SK-MEL-5 (cell line): Measurements from ENCODE around the gene ATP8B2. TPM values are rescaled to one million over a fixed set of nuclear protein-coding genes. Genes with fewer than 3 reads are reported as not detected.
"Not testable (repeated sequence)": the region's sequence is repeated elsewhere in the genome, so short reads cannot be mapped to it uniquely, and the experiment has no call there.

Source experiments
- DNase-seq: peaks from one replicate; pipeline ENCODE4 v3.0.0-alpha.2; 2016; ENCODE audit warnings: low read depth, low spot score
- in situ Hi-C: cut with HindIII; loops from 2 replicates; pipeline ENCODE4 v1.10.0; 2016; ENCODE audit warnings: low sequenced_read_pairs, high pct_unique_total_duplicates, low pct_unique_long_range_greater_than_20kb
- total RNA-seq: library from RNA; depleted of rRNA; stranded (reverse); fragments of >200 nt; shearing (Covaris generic); gene quantifications from 2 replicates; pipeline ENCODE4 v1.2.3, GENCODE V29; 2014

Gene ATP8B2
- total RNA-seq, 1 experiment from 2014 or later: 93.6 TPM

DNA sequence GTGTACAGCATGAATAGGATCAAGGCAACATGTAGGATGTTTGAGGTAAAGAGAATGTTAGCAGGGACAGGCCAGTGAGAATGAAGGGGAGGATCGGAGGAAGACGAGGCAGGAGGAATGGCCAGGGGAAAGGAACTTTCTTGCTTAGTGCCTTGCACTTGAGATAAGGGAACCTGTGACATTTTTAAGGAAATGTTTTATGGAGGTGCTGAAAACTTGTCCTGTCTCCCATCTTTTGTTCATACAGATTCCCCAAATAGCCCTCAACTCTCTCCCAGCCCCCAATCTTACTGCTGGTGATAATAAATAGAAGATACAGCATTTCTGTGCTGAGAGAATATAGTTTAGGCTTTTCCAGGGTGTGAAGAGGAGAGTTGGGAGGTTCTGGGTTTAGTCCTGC lies 13.6 kb downstream of the ATP8B2 start:
- in situ Hi-C loops: no loop called here
- no peak for DNase-seq

DNA sequence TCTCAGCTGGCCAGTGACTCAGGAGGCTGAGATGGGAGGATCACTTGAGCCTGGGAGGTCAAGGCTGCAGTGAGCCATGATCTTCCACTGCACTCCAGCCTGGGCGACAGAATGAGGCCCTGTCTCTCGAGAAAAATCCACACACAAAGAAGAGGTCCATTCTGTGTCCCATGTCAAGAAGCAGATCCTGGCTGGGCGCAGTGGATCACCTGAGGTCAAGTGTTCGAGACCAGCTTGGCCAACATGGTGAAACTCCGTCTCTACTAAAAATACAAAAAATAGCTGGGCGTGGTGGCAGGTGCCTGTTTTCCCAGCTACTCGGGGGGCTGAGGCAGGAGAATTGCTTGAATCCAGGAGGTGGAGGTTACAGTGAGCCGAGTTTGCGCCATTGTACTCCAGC lies 16.0 kb downstream of the ATP8B2 start:
- in situ Hi-C loops, DNase-seq: not testable (repeated sequence)

DNA sequence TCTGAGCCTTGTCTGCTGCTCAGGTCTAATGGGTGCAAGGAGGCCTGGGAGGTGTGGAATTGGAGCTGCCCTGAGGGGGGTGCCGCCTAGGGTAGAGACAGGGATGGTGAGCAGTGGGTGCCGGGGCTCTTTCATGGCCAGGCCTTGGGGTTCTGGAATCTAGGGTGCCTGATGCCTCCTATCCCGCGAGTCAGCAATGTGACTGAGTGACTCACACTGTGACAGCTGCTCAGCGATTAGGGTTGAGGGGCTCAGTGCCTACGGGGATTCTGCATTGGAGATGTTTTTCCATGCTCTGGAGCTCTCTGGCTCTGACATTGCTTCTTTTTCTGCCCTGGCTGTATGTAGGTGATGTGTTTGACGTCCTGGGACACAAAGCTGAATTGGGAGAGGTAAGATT lies 16.8 kb downstream of the ATP8B2 start:
- no peak for DNase-seq
- in situ Hi-C loops: no loop called here

DNA sequence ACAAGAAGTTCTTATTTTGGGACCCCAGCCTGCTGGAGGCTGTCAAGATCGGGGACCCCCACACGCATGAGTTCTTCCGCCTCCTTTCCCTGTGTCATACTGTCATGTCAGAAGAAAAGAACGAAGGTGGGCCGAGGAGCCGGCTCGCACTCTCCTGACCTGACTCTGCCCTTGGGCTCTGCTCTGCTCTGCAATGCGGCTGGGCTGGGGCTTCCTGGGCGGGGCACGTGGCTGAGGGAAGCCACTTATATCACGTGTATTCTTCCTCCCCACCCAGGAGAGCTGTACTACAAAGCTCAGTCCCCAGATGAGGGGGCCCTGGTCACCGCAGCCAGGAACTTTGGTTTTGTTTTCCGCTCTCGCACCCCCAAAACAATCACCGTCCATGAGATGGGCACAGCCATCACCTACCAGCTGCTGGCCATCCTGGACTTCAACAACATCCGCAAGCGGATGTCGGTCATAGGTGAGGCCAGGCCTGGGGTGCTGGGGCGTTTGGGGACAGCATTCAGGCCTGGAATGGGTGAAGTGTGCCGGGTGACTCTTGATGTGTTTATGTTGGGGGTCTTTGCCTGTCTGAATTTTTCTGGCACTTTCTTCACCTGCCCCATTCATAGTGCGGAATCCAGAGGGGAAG lies 17.6 kb downstream of the ATP8B2 start:
- in situ Hi-C loops: no loop called here
- no peak for DNase-seq

DNA sequence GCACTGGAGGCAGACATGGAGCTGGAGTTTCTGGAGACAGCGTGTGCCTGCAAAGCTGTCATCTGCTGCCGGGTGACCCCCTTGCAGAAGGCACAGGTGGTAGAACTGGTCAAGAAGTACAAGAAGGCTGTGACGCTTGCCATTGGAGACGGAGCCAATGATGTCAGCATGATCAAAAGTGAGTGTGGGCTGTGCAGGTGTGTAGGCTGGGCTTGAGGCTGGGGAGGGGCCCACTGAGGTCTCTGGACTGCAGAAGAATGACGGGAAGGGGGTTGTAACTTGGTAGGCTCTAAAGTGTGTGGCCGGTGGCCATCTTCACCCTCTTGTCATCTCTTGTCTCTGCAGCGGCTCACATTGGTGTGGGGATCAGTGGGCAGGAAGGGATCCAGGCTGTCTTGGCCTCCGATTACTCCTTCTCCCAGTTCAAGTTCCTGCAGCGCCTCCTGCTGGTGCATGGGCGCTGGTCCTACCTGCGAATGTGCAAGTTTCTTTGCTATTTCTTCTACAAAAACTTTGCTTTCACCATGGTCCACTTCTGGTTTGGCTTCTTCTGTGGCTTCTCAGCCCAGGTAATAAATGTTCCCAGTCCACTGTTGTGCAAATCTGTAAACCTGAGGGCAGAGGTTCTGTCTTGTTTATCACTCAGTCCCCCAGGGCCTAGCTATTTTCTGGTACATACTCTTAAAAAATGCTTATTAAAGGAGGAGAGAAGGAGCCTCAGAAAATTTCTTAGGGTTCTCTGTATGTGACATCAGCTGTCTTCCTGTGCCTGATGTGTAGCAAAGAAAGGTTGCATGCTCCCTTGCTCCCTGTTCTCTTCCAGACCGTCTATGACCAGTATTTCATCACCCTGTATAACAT lies 19.9 kb downstream of the ATP8B2 start:
- in situ Hi-C loops: no loop called here
- peak; percentile 87 for DNase-seq

DNA sequence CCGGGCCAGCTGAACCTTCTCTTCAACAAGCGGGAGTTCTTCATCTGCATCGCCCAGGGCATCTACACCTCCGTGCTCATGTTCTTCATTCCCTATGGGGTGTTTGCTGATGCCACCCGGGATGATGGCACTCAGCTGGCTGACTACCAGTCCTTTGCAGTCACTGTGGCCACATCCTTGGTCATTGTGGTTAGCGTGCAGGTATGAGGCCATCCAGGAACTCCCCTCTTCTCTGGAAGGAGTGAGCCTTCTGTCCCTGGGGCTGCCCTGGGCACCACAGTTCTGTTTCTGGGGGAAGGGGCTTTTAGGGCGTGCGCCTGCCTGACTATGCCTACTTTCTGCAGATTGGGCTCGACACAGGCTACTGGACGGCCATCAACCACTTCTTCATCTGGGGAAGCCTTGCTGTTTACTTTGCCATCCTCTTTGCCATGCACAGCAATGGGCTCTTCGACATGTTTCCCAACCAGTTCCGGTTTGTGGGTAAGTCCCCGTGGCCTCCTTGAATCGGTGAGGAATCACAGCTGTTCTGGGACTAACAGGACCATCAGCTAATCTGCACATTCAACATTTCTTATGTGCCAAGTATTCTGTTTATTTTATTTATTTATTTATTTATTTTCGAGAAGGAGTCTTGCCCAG lies 21.1 kb downstream of the ATP8B2 start:
- no peak for DNase-seq
- in situ Hi-C loops: no loop called here

DNA sequence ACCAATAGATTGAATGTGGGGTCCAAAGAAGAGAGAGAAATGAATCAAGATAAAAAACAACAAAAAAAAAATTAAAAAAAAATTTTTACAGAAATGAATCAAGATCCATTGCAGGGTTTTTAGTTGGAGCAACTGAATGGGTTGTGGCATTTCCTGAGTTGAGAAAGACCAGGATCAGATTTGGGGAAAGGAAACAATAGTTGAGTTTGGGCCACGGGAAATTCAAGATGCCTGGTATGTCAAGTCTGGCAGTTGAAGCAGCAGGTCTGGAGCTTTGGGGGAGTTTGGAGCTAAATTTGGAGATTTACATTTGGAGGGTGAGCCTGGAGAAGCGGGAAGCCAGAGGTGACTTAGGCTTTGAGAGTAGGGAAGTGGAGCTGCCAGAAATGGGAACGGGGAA lies 22.6 kb downstream of the ATP8B2 start:
- in situ Hi-C loops: no loop called here
- DNase-seq: no peak

DNA sequence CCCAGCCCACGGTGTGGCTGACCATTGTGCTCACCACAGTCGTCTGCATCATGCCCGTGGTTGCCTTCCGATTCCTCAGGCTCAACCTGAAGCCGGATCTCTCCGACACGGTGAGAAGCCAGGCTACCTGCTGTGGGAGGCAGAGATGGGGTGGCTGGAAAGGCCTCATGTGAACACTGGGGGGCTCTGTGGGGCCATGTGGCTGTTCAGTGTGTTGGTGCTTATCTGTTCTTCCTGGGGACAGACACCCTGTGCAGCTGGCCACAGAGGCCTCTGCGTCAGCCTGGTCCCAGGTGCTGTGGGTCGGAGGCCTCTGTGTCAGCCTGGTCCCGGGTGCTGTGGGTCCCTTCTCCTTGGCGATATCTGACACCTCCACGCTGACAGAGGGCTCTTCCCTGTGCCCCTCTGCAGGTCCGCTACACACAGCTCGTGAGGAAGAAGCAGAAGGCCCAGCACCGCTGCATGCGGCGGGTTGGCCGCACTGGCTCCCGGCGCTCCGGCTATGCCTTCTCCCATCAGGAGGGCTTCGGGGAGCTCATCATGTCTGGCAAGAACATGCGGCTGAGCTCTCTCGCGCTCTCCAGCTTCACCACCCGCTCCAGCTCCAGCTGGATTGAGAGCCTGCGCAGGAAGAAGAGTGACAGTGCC lies 23.2 kb downstream of the ATP8B2 start:
- in situ Hi-C loops: no loop called here
- no peak for DNase-seq

DNA sequence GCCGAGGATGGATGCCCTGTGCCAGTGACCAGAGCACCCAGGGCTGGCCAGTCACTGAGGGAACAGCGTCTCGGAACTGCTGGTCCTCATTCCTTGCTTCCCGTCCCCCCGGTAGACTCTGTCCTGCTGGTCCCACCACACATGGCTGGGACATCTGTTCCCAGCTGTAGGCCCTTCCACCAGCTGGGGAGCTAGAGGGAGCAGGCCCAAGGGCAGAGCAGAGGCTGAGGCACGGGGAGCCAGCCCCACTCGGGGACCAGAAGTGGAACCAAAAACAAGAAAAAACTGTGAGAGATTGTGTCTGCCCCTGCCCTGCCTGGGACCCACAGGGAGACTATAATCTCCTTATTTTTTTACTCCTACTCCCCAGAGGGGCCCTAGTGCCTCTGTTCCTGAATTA lies 23.8 kb downstream of the ATP8B2 start:
- no peak for DNase-seq
- in situ Hi-C loops: no loop called here

DNA sequence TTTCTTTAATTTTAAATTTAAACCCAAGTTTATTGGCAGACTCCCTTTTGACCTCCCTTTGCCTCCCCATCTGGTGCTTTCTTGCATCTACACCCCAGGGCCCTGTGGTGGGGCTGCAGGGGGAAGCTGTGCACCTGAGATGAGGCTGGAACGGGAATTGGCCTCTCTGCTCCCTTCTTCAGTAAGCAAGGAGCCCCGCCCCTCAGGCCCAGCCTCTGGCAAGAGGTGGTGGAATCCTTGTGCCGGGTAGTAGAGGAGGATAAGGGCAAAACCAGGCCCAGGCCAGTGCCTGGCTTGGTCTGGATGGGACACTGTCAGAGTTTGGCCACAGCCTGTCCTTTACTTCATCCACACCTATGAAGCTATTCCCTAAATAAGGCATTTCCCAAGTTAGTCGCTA lies 25.1 kb downstream of the ATP8B2 start:
- in situ Hi-C loops: no loop called here
- DNase-seq: no peak

DNA sequence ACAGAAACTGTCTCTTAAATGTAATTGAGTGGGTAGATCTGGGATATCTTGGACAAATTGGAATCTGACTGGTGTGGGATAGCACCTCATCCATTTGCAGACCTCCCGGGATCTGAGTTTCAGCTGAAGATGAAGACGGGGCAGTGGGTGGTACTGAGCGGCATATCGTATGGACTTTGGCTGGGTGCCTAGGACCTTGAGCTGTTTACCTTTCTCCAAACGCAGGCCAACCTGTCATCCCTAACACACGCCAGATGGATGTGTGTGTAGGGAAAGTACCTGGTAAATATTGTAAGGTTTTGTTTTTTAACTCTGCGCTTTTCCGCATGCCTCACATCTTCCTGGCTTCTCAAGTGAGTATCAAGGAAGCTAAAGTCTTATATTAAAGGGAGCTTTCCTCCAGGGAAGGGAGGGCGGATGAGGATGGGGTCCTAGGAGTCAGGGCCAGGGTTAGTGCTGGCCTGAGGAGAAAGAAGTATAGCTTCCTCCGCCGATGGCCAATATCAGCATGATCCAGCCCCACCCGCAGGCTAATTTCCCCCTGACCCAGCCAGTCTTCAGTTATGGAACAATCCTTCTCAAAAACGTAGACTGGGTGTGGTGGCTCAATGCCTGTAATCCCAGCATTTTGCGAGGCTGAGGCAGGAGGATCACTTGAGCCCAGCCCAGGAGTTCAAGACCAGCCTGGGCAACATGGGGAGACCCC lies 26.2 kb downstream of the ATP8B2 start:
- in situ Hi-C loops: no loop called here
- no peak for DNase-seq

DNA sequence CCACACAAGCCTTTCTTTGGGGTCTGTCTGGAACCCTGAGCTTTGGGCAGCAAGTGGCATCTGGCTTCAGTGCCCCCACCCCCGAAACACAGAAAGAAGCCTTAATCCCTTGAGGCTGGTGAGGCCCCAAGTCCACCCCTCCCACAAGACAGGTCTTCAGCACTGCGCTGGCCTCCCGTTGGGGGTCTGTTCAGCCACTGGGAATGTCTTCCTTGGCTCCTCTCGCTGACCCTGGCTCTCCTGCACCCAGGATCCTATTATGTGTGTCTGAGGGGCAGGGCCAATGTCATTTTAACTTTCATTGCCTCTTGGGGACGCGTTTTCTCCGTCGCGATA lies 26.9 kb downstream of the ATP8B2 start:
- DNase-seq: no peak
- in situ Hi-C loops: no loop called here

DNA sequence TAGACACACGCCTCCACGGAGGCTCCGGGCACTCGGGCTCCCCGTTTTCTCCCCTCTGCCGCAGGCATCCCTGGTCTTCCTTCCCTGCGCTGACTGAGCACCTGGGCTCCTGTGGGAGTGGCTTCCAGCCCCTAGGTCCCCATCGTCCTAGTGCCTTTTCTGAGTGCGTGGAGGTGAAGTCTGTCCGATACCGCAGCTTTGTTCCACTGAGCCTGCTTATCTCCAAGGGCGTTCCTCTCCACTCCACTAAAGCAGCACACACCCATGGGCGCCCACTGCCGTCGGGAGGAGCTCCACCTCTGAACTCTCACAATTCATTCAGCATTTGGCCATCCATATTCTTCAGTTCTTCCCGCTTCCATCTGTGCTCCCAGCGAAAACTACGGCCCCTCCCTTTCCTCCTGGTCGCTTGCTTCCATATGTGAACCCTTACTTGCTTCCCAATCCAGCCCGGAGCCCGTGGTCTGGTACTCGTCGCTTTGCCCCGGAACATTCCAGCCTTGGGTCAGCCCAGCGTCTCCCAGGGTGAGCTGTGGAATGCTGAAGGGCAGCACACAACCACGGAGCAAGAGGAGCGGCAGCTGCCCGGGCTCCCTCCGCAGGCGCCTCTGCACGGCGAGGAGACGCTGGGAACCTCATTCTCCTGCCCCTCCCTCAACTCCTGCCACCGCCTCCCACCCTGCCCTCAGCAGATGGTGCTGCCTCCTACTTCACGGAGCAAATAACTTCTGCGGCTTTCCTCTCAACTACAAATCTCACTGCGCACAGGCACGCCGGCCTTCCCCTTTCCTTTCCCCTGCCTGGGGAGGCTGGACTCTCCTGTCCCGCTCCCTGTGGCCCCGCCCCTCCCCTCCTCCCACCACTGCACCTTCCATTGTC lies 27.5 kb downstream of the ATP8B2 start:
- DNase-seq: peak; percentile 43
- in situ Hi-C loops: no loop called here

DNA sequence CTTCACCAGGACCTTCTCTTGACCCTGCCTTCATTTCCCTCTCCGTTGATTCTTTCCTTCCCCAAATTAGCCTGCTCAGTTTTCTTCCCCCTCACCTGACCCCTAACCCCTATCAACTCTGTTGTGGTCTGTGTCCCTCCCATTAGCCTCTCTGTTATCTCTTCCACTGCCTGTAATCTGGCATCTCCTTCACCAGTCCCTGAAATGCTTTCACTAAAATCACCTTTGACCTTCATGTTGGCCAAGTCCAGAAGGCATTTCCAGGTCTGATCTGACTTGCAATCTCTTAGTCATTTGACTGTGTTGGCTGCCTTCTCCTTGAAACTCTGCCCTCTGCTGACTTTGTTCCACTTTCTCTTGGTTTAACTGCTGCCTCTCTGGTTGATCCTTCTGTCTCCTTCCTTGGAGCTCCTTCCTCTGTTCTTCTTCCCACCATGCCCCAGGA lies 28.2 kb downstream of the ATP8B2 start:
- in situ Hi-C loops: no loop called here
- peak; percentile 76 for DNase-seq

DNA sequence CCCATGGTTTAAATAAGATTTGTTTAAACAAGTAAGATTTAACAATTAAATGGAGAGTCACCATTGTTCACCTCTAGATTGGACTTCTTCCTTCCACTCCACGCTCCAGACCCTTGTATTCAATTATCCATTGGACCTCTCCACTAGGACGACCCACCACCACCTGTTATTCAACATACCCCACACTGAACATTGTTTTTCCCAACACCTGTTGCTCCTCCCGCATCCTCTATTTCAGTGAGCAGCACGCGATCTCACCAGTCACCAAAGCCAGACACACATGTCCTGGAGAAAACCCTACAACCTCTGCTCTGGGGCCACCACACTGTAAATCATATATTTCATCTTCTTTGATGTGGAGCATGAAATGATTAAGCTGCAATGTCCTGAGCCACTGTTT lies 28.6 kb downstream of the ATP8B2 start:
- in situ Hi-C loops: no loop called here
- DNase-seq: no peak

DNA sequence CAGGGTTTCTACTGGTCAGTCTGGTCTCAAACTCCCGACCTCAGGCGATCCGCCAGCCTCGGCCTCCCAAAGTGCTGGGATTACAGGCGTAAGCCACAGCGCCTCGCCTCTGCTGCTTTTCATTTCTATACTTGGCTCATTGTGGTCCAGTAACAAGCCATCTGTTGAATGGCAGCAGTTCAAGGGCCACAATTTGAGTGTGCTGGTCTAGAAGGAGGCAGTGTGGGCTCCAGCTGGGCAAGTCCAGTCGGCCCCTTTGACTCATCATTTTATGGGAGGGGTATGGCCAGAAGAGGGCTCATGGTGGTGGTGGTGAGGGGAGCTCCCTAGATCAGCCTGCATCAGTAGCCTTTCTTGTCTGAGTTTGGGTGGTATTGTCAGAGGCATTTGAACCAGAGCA lies 33.2 kb downstream of the ATP8B2 start:
- no peak for DNase-seq
- in situ Hi-C loops: no loop called here

DNA sequence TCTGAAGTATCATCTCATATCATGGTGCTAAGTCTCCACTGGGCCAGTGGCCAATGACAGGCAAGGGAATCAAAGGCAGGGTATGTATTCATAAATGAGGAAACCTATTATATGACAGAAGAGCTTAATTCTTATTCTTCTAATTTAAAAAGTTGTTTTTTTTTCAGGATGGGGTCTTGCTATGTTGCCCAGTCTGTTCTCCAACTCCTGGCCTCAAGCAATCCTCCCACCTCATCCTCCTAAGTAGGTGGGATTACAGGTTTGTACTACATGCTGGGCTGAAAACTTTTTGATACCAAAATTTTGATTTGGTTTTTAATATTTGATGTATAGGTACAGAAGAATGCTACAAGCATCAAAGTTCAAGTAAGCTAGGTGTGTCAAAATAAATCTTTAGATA lies 35.0 kb downstream of the ATP8B2 start:
- DNase-seq: no peak

More for the DNA sequence above, 35.0 kb downstream of the ATP8B2 start:
- in situ Hi-C loops: no loop called here
